HepG2 (cell line): Measurements from ENCODE around the gene IFIT1B. TPM values are rescaled to one million over a fixed set of nuclear protein-coding genes. Genes with fewer than 3 reads are reported as not detected.

ENCODE experiments used
- CENPT ChIP-seq: sonication (generic); formaldehyde crosslinking; IDR thresholded peaks from 2 replicates; pipeline ENCODE4 v1.8.0; 2022; ENCODE audit warnings: low read depth, mild to moderate bottlenecking, moderate library complexity, missing genetic modification reagents
- FOXA3 ChIP-seq: IDR thresholded peaks from 2 replicates; pipeline ENCODE4 v1.6.1; 2016; ENCODE audit warnings: missing genetic modification reagents, missing compliant biosample characterization
- HNF4A ChIP-seq: sonication (generic); formaldehyde crosslinking; IDR thresholded peaks from 2 replicates; pipeline ENCODE4 v1.4.0; 2020; ENCODE audit warnings: missing genetic modification reagents
- THAP9 ChIP-seq: sonication (generic); formaldehyde crosslinking; IDR thresholded peaks from 2 replicates; pipeline ENCODE4; 2020; ENCODE audit warnings: missing genetic modification reagents, mild to moderate bottlenecking, borderline replicate concordance
- TRIM24 ChIP-seq: sonication (generic); formaldehyde crosslinking; IDR thresholded peaks from 2 replicates; pipeline ENCODE4 v1.8.0; 2022; ENCODE audit warnings: mild to moderate bottlenecking, missing genetic modification reagents
- ZBTB42 ChIP-seq: sonication (generic); formaldehyde crosslinking; IDR thresholded peaks from 2 replicates; pipeline ENCODE4 v1.5.0; 2020; ENCODE audit warnings: mild to moderate bottlenecking, missing genetic modification reagents
- ZBTB8A ChIP-seq: sonication (generic); formaldehyde crosslinking; IDR thresholded peaks from 2 replicates; pipeline ENCODE4 v1.4.0; 2020; ENCODE audit warnings: mild to moderate bottlenecking, low read depth, missing genetic modification reagents, borderline replicate concordance
- ZC3H4 ChIP-seq: sonication (generic); formaldehyde crosslinking; IDR thresholded peaks from 2 replicates; pipeline ENCODE4 v1.4.0; 2020; ENCODE audit warnings: missing genetic modification reagents, borderline replicate concordance
- ZGPAT ChIP-seq: IDR thresholded peaks from 2 replicates; pipeline ENCODE4 v1.6.1; 2016; ENCODE audit warnings: mild to moderate bottlenecking
- ZNF33B ChIP-seq: sonication (generic); formaldehyde crosslinking; IDR thresholded peaks from 2 replicates; pipeline ENCODE4 v1.5.1; 2020; ENCODE audit warnings: mild to moderate bottlenecking, missing genetic modification reagents
- ZNF451 ChIP-seq: sonication (generic); formaldehyde crosslinking; IDR thresholded peaks from 2 replicates; pipeline ENCODE4 v1.5.0; 2020; ENCODE audit warnings: mild to moderate bottlenecking, missing genetic modification reagents
- ZNF83 ChIP-seq: sonication (generic); formaldehyde crosslinking; IDR thresholded peaks from 2 replicates; pipeline ENCODE4 v1.4.0; 2020; ENCODE audit warnings: missing genetic modification reagents, mild to moderate bottlenecking, borderline replicate concordance
- ZSCAN5A ChIP-seq: sonication (generic); formaldehyde crosslinking; IDR thresholded peaks from 2 replicates; pipeline ENCODE4 v1.8.0; 2022; ENCODE audit warnings: mild to moderate bottlenecking, missing genetic modification reagents, borderline replicate concordance
- polyA plus RNA-seq, 8 experiments: library from polyadenylated mRNA; depleted of rRNA in 3 of 8; stranded (reverse) in 7 of 8; unstranded in 1 of 8; fragments of >200 nt; fragmentation: Illumina TruSeq in 4 of 8; extraction: Trizol in 4 of 8; gene quantifications; 2 replicates each; pipeline versions ENCODE4 v1.2.1 to v1.2.3, GENCODE V29; 2011 to 2016; ENCODE audit warnings: low read depth in 4 of 8, missing spikeins in 1 of 8, mixed read lengths in 1 of 8; ENCODE audit not compliant: insufficient read depth in 1 of 8
- total RNA-seq, 5 experiments: library from RNA; depleted of rRNA; stranded (reverse); fragments of >200 nt; fragmentation: Illumina TruSeq; extraction: Trizol; gene quantifications; 2 replicates each; pipeline ENCODE4 v1.2.3, GENCODE V29; 2016; ENCODE audit warnings: low read depth in 1 of 5
- TF ChIP-seq, protein P1 (sequence below): sonication (generic); formaldehyde crosslinking; conservative IDR thresholded peaks from 2 replicates; pipeline ENCODE4 v1.4.0; 2020; ENCODE audit warnings: missing genetic modification reagents
- TF ChIP-seq, protein P2 (sequence below): sonication (generic); formaldehyde crosslinking; IDR thresholded peaks from 2 replicates; pipeline ENCODE4 v1.4.0; 2020; ENCODE audit warnings: missing genetic modification reagents
- TF ChIP-seq, protein P3 (sequence below): sonication (generic); formaldehyde crosslinking; IDR thresholded peaks from 2 replicates; pipeline ENCODE4 v1.5.1; 2020; ENCODE audit warnings: mild to moderate bottlenecking, missing genetic modification reagents, moderate library complexity

Gene IFIT1B
- total and polyA plus RNA-seq, 2 of the 13 experiments (the other 11 are each of a cell fraction or from before 2014, with no cell fraction given), result not detected

DNA sequence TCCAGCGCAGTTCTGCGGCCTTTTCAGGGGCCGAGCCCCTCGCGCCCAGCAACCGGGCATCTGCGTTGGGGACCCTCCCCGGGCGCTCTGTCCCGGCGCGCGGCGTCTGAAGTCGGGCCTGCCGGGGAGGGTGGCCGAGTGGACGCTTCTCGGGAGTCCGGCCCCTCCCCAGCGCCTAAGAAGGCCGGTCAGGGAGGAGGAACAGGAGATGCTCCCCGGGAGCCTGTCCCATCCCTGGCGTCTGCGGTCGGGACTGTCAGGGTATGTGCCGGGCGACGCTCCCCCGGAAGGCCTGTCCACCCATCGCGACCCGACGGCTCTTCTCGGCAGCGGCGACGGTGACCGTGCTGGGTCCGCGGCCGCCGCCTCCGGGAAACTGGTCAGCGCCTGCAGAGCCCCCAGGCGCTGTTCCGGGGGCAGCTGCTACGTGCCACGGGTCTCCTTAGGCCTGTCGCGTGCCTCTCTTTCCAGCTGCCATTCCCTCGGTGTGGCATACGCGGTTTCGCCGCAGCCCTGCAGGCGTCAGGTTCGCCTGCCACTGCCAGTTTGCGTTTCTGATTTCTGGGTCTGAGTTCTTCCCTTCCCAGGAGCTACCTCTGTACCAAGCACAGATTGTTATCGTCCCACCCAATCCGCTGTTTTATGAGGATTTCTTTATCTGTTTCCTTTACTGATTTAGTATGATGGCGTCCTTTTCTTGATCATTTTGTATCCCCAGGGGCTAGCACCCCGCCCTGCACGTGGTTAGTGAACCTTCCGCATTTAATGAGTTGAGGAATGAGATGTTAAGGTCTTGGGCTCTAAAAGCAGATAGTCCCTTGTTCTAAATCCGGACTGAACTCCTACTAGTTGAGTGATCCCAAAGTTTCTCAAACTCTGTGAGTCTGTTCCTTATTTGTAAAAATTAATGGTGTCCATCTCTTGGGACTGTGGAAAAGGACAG lies 37.3 kb downstream of the IFIT1B start (continued):
- TF ChIP-seq ZNF451 (CRISPR knock-in tag) (no peak), ZNF83 (CRISPR knock-in tag) (no peak), ZC3H4 (CRISPR knock-in tag) (no peak), CENPT (CRISPR knock-in tag) (no peak), ZBTB8A (no peak), ZGPAT (peak; percentile 58; the same call in 1 of the 2 replicates), HNF4A (CRISPR knock-in tag) (no peak), ZBTB42 (CRISPR knock-in tag) (no peak), ZNF33B (CRISPR knock-in tag) (no peak), FOXA3 (CRISPR knock-in tag) (no peak), TRIM24 (no peak), ZSCAN5A (CRISPR knock-in tag) (no peak), THAP9 (CRISPR knock-in tag) (peak; percentile 90; the same call in 1 of the 2 replicates)
- TF ChIP-seq, protein P1, sequence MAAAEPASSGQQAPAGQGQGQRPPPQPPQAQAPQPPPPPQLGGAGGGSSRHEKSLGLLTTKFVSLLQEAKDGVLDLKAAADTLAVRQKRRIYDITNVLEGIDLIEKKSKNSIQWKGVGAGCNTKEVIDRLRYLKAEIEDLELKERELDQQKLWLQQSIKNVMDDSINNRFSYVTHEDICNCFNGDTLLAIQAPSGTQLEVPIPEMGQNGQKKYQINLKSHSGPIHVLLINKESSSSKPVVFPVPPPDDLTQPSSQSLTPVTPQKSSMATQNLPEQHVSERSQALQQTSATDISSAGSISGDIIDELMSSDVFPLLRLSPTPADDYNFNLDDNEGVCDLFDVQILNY (CRISPR knock-in tag), result no peak
- TF ChIP-seq, protein P2, sequence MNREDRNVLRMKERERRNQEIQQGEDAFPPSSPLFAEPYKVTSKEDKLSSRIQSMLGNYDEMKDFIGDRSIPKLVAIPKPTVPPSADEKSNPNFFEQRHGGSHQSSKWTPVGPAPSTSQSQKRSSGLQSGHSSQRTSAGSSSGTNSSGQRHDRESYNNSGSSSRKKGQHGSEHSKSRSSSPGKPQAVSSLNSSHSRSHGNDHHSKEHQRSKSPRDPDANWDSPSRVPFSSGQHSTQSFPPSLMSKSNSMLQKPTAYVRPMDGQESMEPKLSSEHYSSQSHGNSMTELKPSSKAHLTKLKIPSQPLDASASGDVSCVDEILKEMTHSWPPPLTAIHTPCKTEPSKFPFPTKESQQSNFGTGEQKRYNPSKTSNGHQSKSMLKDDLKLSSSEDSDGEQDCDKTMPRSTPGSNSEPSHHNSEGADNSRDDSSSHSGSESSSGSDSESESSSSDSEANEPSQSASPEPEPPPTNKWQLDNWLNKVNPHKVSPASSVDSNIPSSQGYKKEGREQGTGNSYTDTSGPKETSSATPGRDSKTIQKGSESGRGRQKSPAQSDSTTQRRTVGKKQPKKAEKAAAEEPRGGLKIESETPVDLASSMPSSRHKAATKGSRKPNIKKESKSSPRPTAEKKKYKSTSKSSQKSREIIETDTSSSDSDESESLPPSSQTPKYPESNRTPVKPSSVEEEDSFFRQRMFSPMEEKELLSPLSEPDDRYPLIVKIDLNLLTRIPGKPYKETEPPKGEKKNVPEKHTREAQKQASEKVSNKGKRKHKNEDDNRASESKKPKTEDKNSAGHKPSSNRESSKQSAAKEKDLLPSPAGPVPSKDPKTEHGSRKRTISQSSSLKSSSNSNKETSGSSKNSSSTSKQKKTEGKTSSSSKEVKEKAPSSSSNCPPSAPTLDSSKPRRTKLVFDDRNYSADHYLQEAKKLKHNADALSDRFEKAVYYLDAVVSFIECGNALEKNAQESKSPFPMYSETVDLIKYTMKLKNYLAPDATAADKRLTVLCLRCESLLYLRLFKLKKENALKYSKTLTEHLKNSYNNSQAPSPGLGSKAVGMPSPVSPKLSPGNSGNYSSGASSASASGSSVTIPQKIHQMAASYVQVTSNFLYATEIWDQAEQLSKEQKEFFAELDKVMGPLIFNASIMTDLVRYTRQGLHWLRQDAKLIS (CRISPR knock-in tag), result no peak
- TF ChIP-seq, protein P3, sequence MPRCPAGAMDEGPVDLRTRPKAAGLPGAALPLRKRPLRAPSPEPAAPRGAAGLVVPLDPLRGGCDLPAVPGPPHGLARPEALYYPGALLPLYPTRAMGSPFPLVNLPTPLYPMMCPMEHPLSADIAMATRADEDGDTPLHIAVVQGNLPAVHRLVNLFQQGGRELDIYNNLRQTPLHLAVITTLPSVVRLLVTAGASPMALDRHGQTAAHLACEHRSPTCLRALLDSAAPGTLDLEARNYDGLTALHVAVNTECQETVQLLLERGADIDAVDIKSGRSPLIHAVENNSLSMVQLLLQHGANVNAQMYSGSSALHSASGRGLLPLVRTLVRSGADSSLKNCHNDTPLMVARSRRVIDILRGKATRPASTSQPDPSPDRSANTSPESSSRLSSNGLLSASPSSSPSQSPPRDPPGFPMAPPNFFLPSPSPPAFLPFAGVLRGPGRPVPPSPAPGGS, result peak; percentile 11; the same call in 1 of the 2 replicates
